Activated naive CD8-positive, alpha-beta T cell (primary cell): ENCODE results near the gene KRTCAP2.
A peak's percentile ranks its signal among the peaks of the same experiment; 100 is the strongest.

Experiments
- H3K27ac Mint-ChIP-seq: one replicate; pipeline ENCODE4 v1.8.0; 2021; ENCODE audit warnings: mixed read lengths
- H3K27me3 Mint-ChIP-seq: one replicate; pipeline ENCODE4 v1.8.0; 2021; ENCODE audit warnings: mixed read lengths
- H3K36me3 Mint-ChIP-seq: one replicate; pipeline ENCODE4 v1.8.0; 2021; ENCODE audit warnings: mixed read lengths
- H3K4me1 Mint-ChIP-seq: one replicate; pipeline ENCODE4 v1.8.0; 2021; ENCODE audit warnings: low read depth, mixed read lengths
- H3K4me3 Mint-ChIP-seq: one replicate; pipeline ENCODE4 v1.8.0; 2021; ENCODE audit warnings: mild to moderate bottlenecking, mixed read lengths
- H3K9me3 Mint-ChIP-seq: one replicate; pipeline ENCODE4 v1.8.0; 2021; ENCODE audit warnings: low read depth, mixed read lengths

Gene KRTCAP2

GRCh38 chr1:155127967-155128754 is 44.9 kb downstream of the KRTCAP2 start:
- H3K27ac Mint-ChIP-seq, result peak overlapping the region; percentile 58
- no peaks in the 10 kb centered on the region for H3K27me3 Mint-ChIP-seq
- peaks cover 33% of the 10 kb centered on the region for H3K4me1 Mint-ChIP-seq
- no peaks in the 10 kb centered on the region for H3K36me3 Mint-ChIP-seq
- H3K9me3 Mint-ChIP-seq, result no peaks in the 10 kb centered on the region
- H3K4me3 Mint-ChIP-seq, result peak overlapping the region; percentile 81

- Mint-ChIP-seq H3K27me3 (no peaks in the 10 kb centered on the region), H3K4me3 (peak within 1 kb of the TSS; percentile 90), H3K4me1 (peaks cover 33% of the 10 kb centered on the region), H3K36me3 (no peaks in the 10 kb centered on the region), H3K27ac (peak within 1 kb of the TSS; percentile 58), H3K9me3 (no peaks in the 10 kb centered on the region)
Observed at GRCh38 chr1:155127105-155127966, 45.8 kb downstream of the KRTCAP2 start, which contains the start of gene EFNA1. Gene EFNA1, plus strand, starts transcription at chr1:155127876. Its CDS starts 102 bp downstream, at chr1:155127978.

- no peaks in the 10 kb centered on the region for H3K36me3 Mint-ChIP-seq
- H3K27me3 Mint-ChIP-seq, result no peaks in the 10 kb centered on the region
- no peaks in the 10 kb centered on the region for H3K9me3 Mint-ChIP-seq
- peaks cover 33% of the 10 kb centered on the region for H3K4me1 Mint-ChIP-seq
- peak overlapping the region; percentile 0 for H3K27ac Mint-ChIP-seq
- H3K4me3 Mint-ChIP-seq, result peak overlapping the region; percentile 90
Observed at GRCh38 chr1:155126556-155127104, 46.5 kb downstream of the KRTCAP2 start.

GRCh38 chr1:155125946-155126555 is 47.1 kb downstream of the KRTCAP2 start:
- Mint-ChIP-seq H3K4me3 (peak overlapping the region; percentile 51), H3K4me1 (peaks cover 33% of the 10 kb centered on the region), H3K36me3 (no peaks in the 10 kb centered on the region), H3K9me3 (no peaks in the 10 kb centered on the region), H3K27me3 (no peaks in the 10 kb centered on the region), H3K27ac (no peak overlapping the region)

GRCh38 chr1:155125511-155125945 is 47.6 kb downstream of the KRTCAP2 start:
- H3K27ac Mint-ChIP-seq, result no peak overlapping the region
- H3K9me3 Mint-ChIP-seq, result no peaks in the 10 kb centered on the region
- peaks cover 31% of the 10 kb centered on the region for H3K4me1 Mint-ChIP-seq
- no peaks in the 10 kb centered on the region for H3K36me3 Mint-ChIP-seq
- H3K4me3 Mint-ChIP-seq, result peak overlapping the region; percentile 51
- no peaks in the 10 kb centered on the region for H3K27me3 Mint-ChIP-seq

GRCh38 chr1:155124503-155125463 is 48.3 kb downstream of the KRTCAP2 start:
- Mint-ChIP-seq H3K27me3 (no peaks in the 10 kb centered on the region), H3K4me3 (no peak overlapping the region), H3K27ac (no peak overlapping the region), H3K36me3 (no peaks in the 10 kb centered on the region), H3K9me3 (no peaks in the 10 kb centered on the region), H3K4me1 (peaks cover 27% of the 10 kb centered on the region)

- no peak overlapping the region for H3K4me3 Mint-ChIP-seq
- H3K4me1 Mint-ChIP-seq, result peaks cover 18% of the 10 kb centered on the region
- no peaks in the 10 kb centered on the region for H3K27me3 Mint-ChIP-seq
- H3K27ac Mint-ChIP-seq, result no peak overlapping the region
- no peaks in the 10 kb centered on the region for H3K9me3 Mint-ChIP-seq
- H3K36me3 Mint-ChIP-seq, result no peaks in the 10 kb centered on the region
Observed at GRCh38 chr1:155123801-155124200, 49.3 kb downstream of the KRTCAP2 start.

GRCh38 chr1:155122308-155122707 is 50.8 kb downstream of the KRTCAP2 start:
- Mint-ChIP-seq H3K4me1 (peaks cover 8% of the 10 kb centered on the region), H3K9me3 (no peaks in the 10 kb centered on the region), H3K36me3 (no peaks in the 10 kb centered on the region), H3K27ac (no peak overlapping the region), H3K4me3 (no peak overlapping the region), H3K27me3 (no peaks in the 10 kb centered on the region)

GRCh38 chr1:155121249-155121648 is 51.9 kb downstream of the KRTCAP2 start:
- Mint-ChIP-seq H3K36me3 (no peaks in the 10 kb centered on the region), H3K4me3 (no peak overlapping the region), H3K9me3 (no peaks in the 10 kb centered on the region), H3K27me3 (no peaks in the 10 kb centered on the region), H3K4me1 (peaks cover 2% of the 10 kb centered on the region), H3K27ac (no peak overlapping the region)

- Mint-ChIP-seq H3K4me3 (no peak overlapping the region), H3K4me1 (no peaks in the 10 kb centered on the region), H3K27ac (no peak overlapping the region), H3K9me3 (no peaks in the 10 kb centered on the region), H3K27me3 (no peaks in the 10 kb centered on the region), H3K36me3 (no peaks in the 10 kb centered on the region)
Observed at GRCh38 chr1:155120253-155120652, 52.9 kb downstream of the KRTCAP2 start.
